ENCODE results near the gene ZFP14. TPM values are rescaled to one million over a fixed set of nuclear protein-coding genes. Genes with fewer than 3 reads are reported as not detected.

The ZFP14 gene
- total and polyA plus RNA-seq, 11 donors: 0.79 to 5.1 (median 2.1) TPM

- Histone ChIP-seq H3K27ac (no peak overlapping the region), H3K27me3 (no peaks in the 10 kb centered on the region), H3K4me3 (no peak overlapping the region), H3K36me3 (peaks cover 0 to 17% (median 8%) of the 10 kb centered on the region in 9 donors), H3K4me1 (peaks cover 0 to under 1% (median 0%) of the 10 kb centered on the region in 12 donors), H3K9me3 (peaks cover 0 to 21% (median 3%) of the 10 kb centered on the region in 12 donors)
- DNase-seq: no peak
- no peak for ATAC-seq
- intact Hi-C loops (cut with DNase I): loop anchor here in 1 of 10 donors (10.0 kb wide), 1 partner anchor 113 kb away; the partner anchor contains the start of gene ZNF566
- TF ChIP-seq, protein P1, sequence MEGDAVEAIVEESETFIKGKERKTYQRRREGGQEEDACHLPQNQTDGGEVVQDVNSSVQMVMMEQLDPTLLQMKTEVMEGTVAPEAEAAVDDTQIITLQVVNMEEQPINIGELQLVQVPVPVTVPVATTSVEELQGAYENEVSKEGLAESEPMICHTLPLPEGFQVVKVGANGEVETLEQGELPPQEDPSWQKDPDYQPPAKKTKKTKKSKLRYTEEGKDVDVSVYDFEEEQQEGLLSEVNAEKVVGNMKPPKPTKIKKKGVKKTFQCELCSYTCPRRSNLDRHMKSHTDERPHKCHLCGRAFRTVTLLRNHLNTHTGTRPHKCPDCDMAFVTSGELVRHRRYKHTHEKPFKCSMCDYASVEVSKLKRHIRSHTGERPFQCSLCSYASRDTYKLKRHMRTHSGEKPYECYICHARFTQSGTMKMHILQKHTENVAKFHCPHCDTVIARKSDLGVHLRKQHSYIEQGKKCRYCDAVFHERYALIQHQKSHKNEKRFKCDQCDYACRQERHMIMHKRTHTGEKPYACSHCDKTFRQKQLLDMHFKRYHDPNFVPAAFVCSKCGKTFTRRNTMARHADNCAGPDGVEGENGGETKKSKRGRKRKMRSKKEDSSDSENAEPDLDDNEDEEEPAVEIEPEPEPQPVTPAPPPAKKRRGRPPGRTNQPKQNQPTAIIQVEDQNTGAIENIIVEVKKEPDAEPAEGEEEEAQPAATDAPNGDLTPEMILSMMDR (IDR thresholded peaks at IDR 0.05): no peak
Observed at GRCh38 chr19:36371886-36372285, 7.1 kb downstream of the ZFP14 start.

DNA sequence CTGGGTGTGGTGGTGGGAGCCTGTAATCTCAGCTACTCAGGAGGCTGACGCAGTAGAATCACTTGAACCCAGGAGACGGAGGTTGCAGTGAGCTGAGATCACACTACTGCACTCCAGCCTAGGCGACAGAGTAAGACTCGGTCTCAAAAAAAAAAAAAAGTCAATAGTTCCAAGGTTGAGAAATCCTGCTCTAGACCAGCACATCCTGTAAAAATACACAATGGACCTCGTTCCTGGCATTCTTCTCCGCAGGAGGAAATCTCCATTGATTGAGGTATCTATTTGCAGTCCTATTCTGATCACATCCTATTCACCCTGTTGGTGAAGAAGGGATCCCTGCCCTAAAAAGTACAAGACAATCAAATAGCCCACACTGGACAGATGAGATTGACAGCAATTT is 15.2 kb downstream of the ZFP14 start:
- TF ChIP-seq, protein P1 (IDR thresholded peaks at IDR 0.05): no peak
- no peak for TF ChIP-seq POLR2A (IDR thresholded peaks at IDR 0.05)
- H3K36me3 ChIP-seq: peaks cover 0 to 77% (median 57%) of the 10 kb centered on the region in 9 donors
- H3K27me3 ChIP-seq: no peaks in the 10 kb centered on the region
- intact Hi-C loops (cut with DNase I): no loop called here
- H3K4me3 ChIP-seq: no peak overlapping the region
- ATAC-seq (no peak), DNase-seq (no peak)
- peak overlapping the region in 1 of 12 donors; percentile 7 for H3K27ac ChIP-seq
- no peaks in the 10 kb centered on the region for H3K9me3 ChIP-seq
- 66 to 75% (median 73%) methylated on average over 6 of the region's 6 CpGs for WGBS, 4 donors
- H3K4me1 ChIP-seq: peaks cover 0 to 3% (median 0%) of the 10 kb centered on the region in 12 donors

- ATAC-seq: no peak
- 97 to 98% (median 97%) methylated on average over 10 of the region's 10 CpGs for WGBS, 4 donors
- Histone ChIP-seq H3K27me3 (no peaks in the 10 kb centered on the region), H3K36me3 (peaks cover 4 to 73% (median 21%) of the 10 kb centered on the region in 9 donors), H3K27ac (no peak overlapping the region), H3K4me3 (no peak overlapping the region), H3K9me3 (peaks cover 0 to 96% (median 44%) of the 10 kb centered on the region in 12 donors), H3K4me1 (no peaks in the 10 kb centered on the region)
- TF ChIP-seq, protein P1 (IDR thresholded peaks at IDR 0.05): no peak
- TF ChIP-seq POLR2A (IDR thresholded peaks at IDR 0.05): no peak
- DNase-seq: no peak
- intact Hi-C loops (cut with DNase I): no loop called here
Observed at GRCh38 chr19:36340786-36341372, 38.1 kb downstream of the ZFP14 start.

DNA sequence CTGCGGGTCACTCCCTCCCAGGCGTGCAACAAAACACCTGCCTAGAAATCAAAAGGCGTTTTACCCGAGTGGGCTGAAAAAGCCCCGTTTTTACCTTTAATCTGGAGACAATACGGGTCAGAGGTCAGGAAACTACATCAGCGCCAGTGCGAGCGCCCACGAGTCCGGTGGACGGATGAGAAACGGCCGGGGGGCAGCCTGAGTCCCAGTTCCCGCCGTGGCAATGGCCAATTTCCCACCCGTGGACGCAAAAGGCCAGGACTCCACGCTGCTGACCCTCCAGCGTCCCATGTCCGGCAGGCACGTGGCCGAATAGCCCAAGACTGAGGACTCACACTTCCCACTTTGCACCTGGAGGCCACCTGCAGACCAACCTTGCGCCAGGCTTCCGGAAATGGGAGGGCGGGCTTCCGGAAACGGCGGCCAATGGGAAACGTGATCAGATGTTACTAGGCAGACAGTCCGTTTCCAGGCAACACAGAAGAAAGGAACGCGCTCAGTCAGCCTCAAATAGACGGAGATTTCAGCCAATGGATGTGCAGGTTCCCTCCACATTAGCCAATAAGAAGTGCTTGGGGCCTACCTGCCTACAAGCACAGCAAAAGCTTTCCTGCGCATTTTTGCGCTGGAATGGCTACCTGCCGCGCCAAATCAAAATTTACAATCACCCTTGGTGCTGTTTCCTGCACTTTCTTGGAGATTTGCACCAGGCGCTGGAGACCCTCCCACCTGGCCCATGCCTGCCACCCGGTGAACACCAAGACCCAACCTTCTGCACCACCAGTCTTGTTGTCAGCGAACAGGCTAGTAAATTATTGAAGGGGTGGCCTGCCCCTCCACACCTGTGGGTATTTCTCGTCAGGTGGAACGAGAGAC is 47.4 kb downstream of the ZFP14 start:
- WGBS, 4 donors: 1% methylated on average over 35 to 43 of the region's 43 CpGs
- H3K4me3 ChIP-seq: peak overlapping the region; percentile 65 to 95 (median 76)
- H3K27ac ChIP-seq: peak overlapping the region in 7 of 12 donors; percentile 15 to 65 (median 58)
- H3K4me1 ChIP-seq: peaks cover 0 to 15% (median 12%) of the 10 kb centered on the region in 12 donors
- peaks cover 0 to 28% (median 0%) of the 10 kb centered on the region in 12 donors for H3K9me3 ChIP-seq
- TF ChIP-seq POLR2A (IDR thresholded peaks at IDR 0.05): peak in 1 of 2 donors; percentile 40
- TF ChIP-seq, protein P1 (IDR thresholded peaks at IDR 0.05): peak in 2 of 12 donors; percentile 9 to 11
- H3K27me3 ChIP-seq: no peaks in the 10 kb centered on the region
- DNase-seq (peak; percentile 87 to 91 (median 88)), ATAC-seq (peak; percentile 97 to 100 (median 99))
- peaks cover 0 to 26% (median 12%) of the 10 kb centered on the region in 9 donors for H3K36me3 ChIP-seq
- intact Hi-C loops (cut with DNase I): loop anchor here in 1 of 10 donors (2.0 to 5.0 kb wide), 2 partner anchors 47 to 521 kb away; partner anchors contain the start of genes ZFP14 and ZNF345

Measured in heart left ventricle (tissue), 16 donors.